ENCODE measurements around the gene SHISAL2A. TPM values are rescaled to one million over a fixed set of nuclear protein-coding genes. Genes with fewer than 3 reads are reported as not detected.

Gene SHISAL2A
- total RNA-seq, 2 donors from 2014 or later = 0.22 TPM; not detected in 1

- Histone ChIP-seq H3K4me3 (no peak overlapping the region), H3K27ac (no peak overlapping the region), H3K27me3 (no peaks in the 10 kb centered on the region), H3K4me1 (no peaks in the 10 kb centered on the region), H3K9me3 (no peaks in the 10 kb centered on the region), H3K36me3 (no peaks in the 10 kb centered on the region), H3K9ac (ENCODE audit: low read depth in 2 of 2, low read length in 2 of 2) (no peak overlapping the region)
- DNase-seq = no peak
- TF ChIP-seq CTCF (IDR thresholded peaks at IDR 0.05) = no peak
- intact Hi-C loops (cut with DNase I) = no loop called here
Measured at GRCh38 chr1:52603630-52604029, 29.3 kb upstream of the SHISAL2A start.

GRCh38 chr1:52604063-52604770 is 28.8 kb upstream of the SHISAL2A start:
- no peak overlapping the region for H3K27ac ChIP-seq
- H3K36me3 ChIP-seq = no peaks in the 10 kb centered on the region
- H3K4me1 ChIP-seq = no peaks in the 10 kb centered on the region
- DNase-seq = no peak
- H3K9me3 ChIP-seq = no peaks in the 10 kb centered on the region
- H3K27me3 ChIP-seq = no peaks in the 10 kb centered on the region
- H3K4me3 ChIP-seq = no peak overlapping the region
- H3K9ac ChIP-seq (ENCODE audit: low read depth in 2 of 2, low read length in 2 of 2) = no peak overlapping the region
- no peak for TF ChIP-seq CTCF (IDR thresholded peaks at IDR 0.05)
- intact Hi-C loops (cut with DNase I) = no loop called here

GRCh38 chr1:52613636-52614373 is 19.2 kb upstream of the SHISAL2A start:
- Histone ChIP-seq H3K4me3 (no peak overlapping the region), H3K36me3 (no peaks in the 10 kb centered on the region), H3K9ac (ENCODE audit: low read depth in 2 of 2, low read length in 2 of 2) (no peak overlapping the region), H3K27me3 (no peaks in the 10 kb centered on the region), H3K4me1 (no peaks in the 10 kb centered on the region), H3K27ac (no peak overlapping the region), H3K9me3 (no peaks in the 10 kb centered on the region)
- DNase-seq = no peak
- intact Hi-C loops (cut with DNase I) = no loop called here
- no peak for TF ChIP-seq CTCF (IDR thresholded peaks at IDR 0.05)

GRCh38 chr1:52614671-52615070 is 18.3 kb upstream of the SHISAL2A start:
- Histone ChIP-seq H3K4me3 (no peak overlapping the region), H3K9me3 (no peaks in the 10 kb centered on the region), H3K4me1 (no peaks in the 10 kb centered on the region), H3K36me3 (no peaks in the 10 kb centered on the region), H3K9ac (ENCODE audit: low read depth in 2 of 2, low read length in 2 of 2) (no peak overlapping the region), H3K27ac (no peak overlapping the region), H3K27me3 (no peaks in the 10 kb centered on the region)
- intact Hi-C loops (cut with DNase I) = no loop called here
- DNase-seq = no peak
- no peak for TF ChIP-seq CTCF (IDR thresholded peaks at IDR 0.05)

- no peak overlapping the region for H3K27ac ChIP-seq
- H3K36me3 ChIP-seq = no peaks in the 10 kb centered on the region
- DNase-seq = no peak
- TF ChIP-seq CTCF (IDR thresholded peaks at IDR 0.05) = no peak
- no peaks in the 10 kb centered on the region for H3K27me3 ChIP-seq
- no peak overlapping the region for H3K9ac ChIP-seq (ENCODE audit: low read depth in 2 of 2, low read length in 2 of 2)
- H3K9me3 ChIP-seq = no peaks in the 10 kb centered on the region
- H3K4me3 ChIP-seq = no peak overlapping the region
- intact Hi-C loops (cut with DNase I) = no loop called here
- no peaks in the 10 kb centered on the region for H3K4me1 ChIP-seq
Measured at GRCh38 chr1:52615489-52616042, 17.4 kb upstream of the SHISAL2A start.

Data from colonic mucosa (tissue), 4 donors.